SK-N-SH (cell line): ENCODE measurements around the gene LRTM1. TPM values are rescaled to one million over a fixed set of nuclear protein-coding genes. Genes with fewer than 3 reads are reported as not detected.

ENCODE experiments used
- CTCF ChIA-PET: fragments of 300-600, 350-600 bp; formaldehyde crosslinking; extraction: SDS; loops from one replicate; lab custom pipeline; 2021; lab: Yijun Ruan, JAX
- POLR2A ChIA-PET: fragments of 350-600 bp; sonication (Branson Sonifier 250); formaldehyde crosslinking; extraction: SDS; loops from one replicate; lab custom pipeline; 2020; ENCODE audit warnings: antibody characterized with exemption, inconsistent platforms; lab: Yijun Ruan, JAX
- DNase-seq: peaks from one replicate; pipeline ENCODE4 v3.0.0; 2012
- H2AFZ ChIP-seq: fragments of 200-600 bp; sonication (generic); 2 replicates; pipeline ENCODE4 v1.8.1; 2016; ENCODE audit warnings: antibody characterized with exemption, mild to moderate bottlenecking, low read depth
- H3F3A ChIP-seq: fragments of 200-600 bp; sonication (generic); replicated peaks from 2 replicates; pipeline ENCODE3; 2016; ENCODE audit warnings: antibody characterized with exemption, mild to moderate bottlenecking; ENCODE audit not compliant: insufficient read depth
- H3K27ac ChIP-seq, 2 experiments: fragments of 200-500 bp in 1 of 2; fragments of 200-600 bp in 1 of 2; sonication (Bioruptor generic) in 1 of 2; sonication (generic), shearing (Covaris generic) in 1 of 2; 2 replicates each; pipeline versions ENCODE4 v1.5.1 to v1.6.1; 2014 to 2016; ENCODE audit warnings: low read depth in 2 of 2, inconsistent platforms in 1 of 2, low read length in 1 of 2, mild to moderate bottlenecking in 1 of 2, mixed read lengths in 1 of 2
- H3K27me3 ChIP-seq: fragments of 200-600 bp; sonication (generic), shearing (Covaris generic); 2 replicates; pipeline ENCODE4 v1.6.1; 2016; ENCODE audit warnings: mixed run types; ENCODE audit not compliant: insufficient read depth
- H3K36me3 ChIP-seq, 2 experiments: fragments of 200-500 bp in 1 of 2; fragments of 200-600 bp in 1 of 2; sonication (Bioruptor generic) in 1 of 2; sonication (generic) in 1 of 2; replicated peaks in 1 of 2; 2 replicates each; pipeline versions ENCODE3 to v1.5.1; 2014 to 2016; ENCODE audit warnings: low read length in 1 of 2, mild to moderate bottlenecking in 1 of 2; ENCODE audit not compliant: insufficient read depth in 2 of 2, control insufficient read depth in 1 of 2
- H3K4me1 ChIP-seq, 2 experiments: fragments of 200-500 bp in 1 of 2; fragments of 200-600 bp in 1 of 2; sonication (Bioruptor generic) in 1 of 2; sonication (generic), shearing (Covaris generic) in 1 of 2; 2 replicates each; pipeline versions ENCODE4 v1.5.1 to v1.6.1; 2014 to 2016; ENCODE audit warnings: low read depth in 1 of 2, low read length in 1 of 2, mixed run types in 1 of 2; ENCODE audit not compliant: insufficient read depth in 2 of 2, control insufficient read depth in 1 of 2
- H3K4me2 ChIP-seq: fragments of 200-600 bp; sonication (generic), shearing (Covaris generic); 2 replicates; pipeline ENCODE4 v1.6.1; 2017; ENCODE audit warnings: mixed run types
- H3K4me3 ChIP-seq, 2 experiments: fragments of 200-500 bp in 1 of 2; fragments of 200-600 bp in 1 of 2; sonication (Bioruptor generic) in 1 of 2; sonication (generic), shearing (Covaris generic) in 1 of 2; 2 replicates each; pipeline versions ENCODE4 v1.5.1 to v1.8.1; 2014 to 2016; ENCODE audit warnings: low read depth in 2 of 2, inconsistent platforms in 1 of 2, low read length in 1 of 2, mild to moderate bottlenecking in 1 of 2, mixed read lengths in 1 of 2, moderate library complexity in 1 of 2
- H3K79me2 ChIP-seq: fragments of 200-600 bp; sonication (generic); 2 replicates; pipeline ENCODE4 v1.8.1; 2017; ENCODE audit warnings: mild to moderate bottlenecking; ENCODE audit not compliant: insufficient read depth
- H3K9ac ChIP-seq: fragments of 200-600 bp; sonication (generic); 2 replicates; pipeline ENCODE4 v1.6.1; 2017; ENCODE audit warnings: mixed run types
- H3K9me2 ChIP-seq: fragments of 200-600 bp; sonication (generic); 2 replicates; pipeline ENCODE4 v1.6.1; 2017; ENCODE audit warnings: mixed run types
- H3K9me3 ChIP-seq: fragments of 200-600 bp; sonication (generic); 2 replicates; pipeline ENCODE4 v1.6.1; 2017; ENCODE audit warnings: mixed run types, mild to moderate bottlenecking, moderate library complexity
- H4K20me1 ChIP-seq: fragments of 200-600 bp; sonication (generic); 2 replicates; pipeline ENCODE4 v1.6.1; 2017; ENCODE audit warnings: mild to moderate bottlenecking, mixed run types; ENCODE audit not compliant: insufficient read depth
- CHD2 ChIP-seq: fragments of 150-350 bp; IDR thresholded peaks from 2 replicates; pipeline ENCODE4 v1.6.1; 2018; ENCODE audit warnings: low read length; ENCODE audit not compliant: partially characterized antibody
- EP300 ChIP-seq, 2 experiments: IDR thresholded peaks; 2 replicates each; pipeline versions ENCODE4 v1.4.0 to v1.6.1; 2012; ENCODE audit warnings: borderline replicate concordance in 1 of 2, low read depth in 1 of 2, low read length in 1 of 2
- FOSL2 ChIP-seq: IDR thresholded peaks from 2 replicates; pipeline ENCODE4 v1.4.0; 2012; ENCODE audit warnings: low read depth, mild to moderate bottlenecking, moderate library complexity, borderline replicate concordance
- FOXM1 ChIP-seq: IDR thresholded peaks from 2 replicates; pipeline ENCODE4 v1.4.0; 2012; ENCODE audit warnings: low read depth, mild to moderate bottlenecking
- GABPA ChIP-seq: IDR thresholded peaks from 2 replicates; pipeline ENCODE4 v1.4.0; 2012; ENCODE audit warnings: low read depth, mild to moderate bottlenecking
- MEF2A ChIP-seq: IDR thresholded peaks from 2 replicates; pipeline ENCODE4 v1.4.0; 2012; ENCODE audit warnings: low read depth, borderline replicate concordance
- MXI1 ChIP-seq: IDR thresholded peaks from 2 replicates; pipeline ENCODE4 v1.6.1; 2012; ENCODE audit warnings: mild to moderate bottlenecking, low read depth, low read length, improper control_type of control experiment
- NRF1 ChIP-seq: IDR thresholded peaks from 2 replicates; pipeline ENCODE4 v1.6.1; 2012; ENCODE audit warnings: low read depth, mild to moderate bottlenecking, low read length
- POLR2AphosphoS5 ChIP-seq: IDR thresholded peaks from 2 replicates; pipeline ENCODE4 v1.6.1; 2012; ENCODE audit warnings: low read depth, low read length
- RAD21 ChIP-seq: IDR thresholded peaks from 2 replicates; pipeline ENCODE4 v1.6.1; 2012; ENCODE audit warnings: mild to moderate bottlenecking, low read length
- RCOR1 ChIP-seq: fragments of 150-350 bp; IDR thresholded peaks from 2 replicates; pipeline ENCODE4 v1.6.1; 2017; ENCODE audit warnings: antibody characterized with exemption, low read length
- YY1 ChIP-seq: IDR thresholded peaks from 2 replicates; pipeline ENCODE4 v1.4.0; 2012; ENCODE audit warnings: low read depth, mild to moderate bottlenecking
- WGBS: methylation state at CpG from one replicate; pipeline ENCODE4 v1.1.6; 2017; ENCODE audit warnings: low lambda C conversion rate; 5-methylcytosine and 5-hydroxymethylcytosine counted together
- polyA plus RNA-seq, 3 experiments: library from polyadenylated mRNA; depleted of rRNA; stranded (reverse); fragments of >200 nt; gene quantifications; 2 replicates each; pipeline ENCODE4 v1.2.3, GENCODE V29; 2012
- TF ChIP-seq, protein P1 (sequence below): IDR thresholded peaks from 2 replicates; pipeline ENCODE4 v1.4.0; 2012; ENCODE audit warnings: low read depth, borderline replicate concordance
- TF ChIP-seq, protein P2 (sequence below): IDR thresholded peaks from 2 replicates; pipeline ENCODE4 v1.4.0; 2012; ENCODE audit warnings: low read depth, borderline replicate concordance
- TF ChIP-seq, protein P3 (sequence below): fragments of 200-600 bp; sonication (generic); IDR thresholded peaks from 2 replicates; pipeline ENCODE4 v1.6.1; 2017; ENCODE audit warnings: antibody characterized with exemption, mild to moderate bottlenecking, moderate library complexity
- TF ChIP-seq, protein P4 (sequence below): IDR thresholded peaks from 2 replicates; pipeline ENCODE4; 2012

LRTM1 gene
- 0.03 TPM in 1 of 2 replicates, not detected in the other for polyA plus RNA-seq (2012; rRNA removed)
- not detected in 2 replicates for polyA plus RNA-seq (2012; cell fraction: cytosol; rRNA removed)
- not detected in 2 replicates for polyA plus RNA-seq (2012; cell fraction: nucleus; rRNA removed)

DNA sequence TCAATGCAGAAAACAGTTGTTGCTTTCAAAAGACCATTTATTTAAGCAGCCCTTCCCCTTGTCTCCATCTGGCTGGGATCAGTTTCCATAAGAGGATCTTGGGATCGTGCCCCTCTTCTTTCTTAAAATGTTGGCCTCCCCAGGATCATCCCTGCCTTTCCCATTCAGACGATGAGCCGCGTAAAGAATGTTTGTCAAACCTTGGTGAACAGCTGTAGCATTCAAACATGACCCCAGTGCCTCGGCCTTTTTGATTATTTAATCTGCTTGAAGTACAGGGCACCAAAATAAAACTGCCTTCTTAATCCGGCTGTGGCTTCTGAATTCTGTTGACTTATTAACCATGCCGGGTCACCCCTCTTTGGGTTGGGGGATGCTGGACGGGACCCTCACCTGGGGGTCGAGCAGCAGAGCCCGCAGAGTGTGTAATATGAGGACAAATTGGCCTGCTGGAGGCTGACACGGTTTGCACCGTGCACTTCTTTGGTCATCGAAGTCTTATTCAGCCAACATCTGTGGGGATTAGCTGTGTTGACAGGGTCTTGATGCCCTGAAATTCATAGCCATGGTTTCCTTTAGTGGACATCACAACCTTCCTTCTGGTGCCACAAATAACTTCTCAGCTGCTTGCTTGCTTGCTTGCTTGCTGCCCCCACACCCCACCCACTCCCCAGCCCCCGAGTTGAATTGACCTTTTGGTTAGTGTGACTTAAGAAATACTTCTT lies at the start of gene LRTM1:
TSS of gene LRTM1 (minus strand) at position 14 of the 725 bp plus-strand sequence. CDS start 148 bp downstream, outside the sequence.
- POLR2A ChIA-PET: no interaction called here
- no peaks in the 10 kb centered on the region for H3K27me3 ChIP-seq
- no peak within 1 kb of the TSS for H3K9ac ChIP-seq
- H3K79me2 ChIP-seq: no peaks in the 10 kb centered on the region
- no peak for DNase-seq
- no peak within 1 kb of the TSS for H3K4me3 ChIP-seq
- H3K9me3 ChIP-seq: no peaks in the 10 kb centered on the region
- 74% methylated on average over 13 of the region's 14 CpGs for WGBS
- H2AFZ ChIP-seq: no peak within 1 kb of the TSS
- H3K36me3 ChIP-seq: no peaks in the 10 kb centered on the region
- no peaks in the 10 kb centered on the region for H4K20me1 ChIP-seq
- H3K4me2 ChIP-seq: no peak within 1 kb of the TSS
- CTCF ChIA-PET: interaction anchor here (0.5 to 0.6 kb wide), 2 partner anchors 90 to 1973 kb away, joined by 3 read pairs; no protein-coding TSS in a partner anchor
- peaks cover 0 to 4% of the 10 kb centered on the region in 2 experiments; a peak in 2 of 4 replicates for H3K4me1 ChIP-seq
- no peak for TF ChIP-seq FOSL2
- no peak for TF ChIP-seq FOXM1
- TF ChIP-seq RAD21: no peak
- TF ChIP-seq NRF1: no peak
- TF ChIP-seq, protein P1, sequence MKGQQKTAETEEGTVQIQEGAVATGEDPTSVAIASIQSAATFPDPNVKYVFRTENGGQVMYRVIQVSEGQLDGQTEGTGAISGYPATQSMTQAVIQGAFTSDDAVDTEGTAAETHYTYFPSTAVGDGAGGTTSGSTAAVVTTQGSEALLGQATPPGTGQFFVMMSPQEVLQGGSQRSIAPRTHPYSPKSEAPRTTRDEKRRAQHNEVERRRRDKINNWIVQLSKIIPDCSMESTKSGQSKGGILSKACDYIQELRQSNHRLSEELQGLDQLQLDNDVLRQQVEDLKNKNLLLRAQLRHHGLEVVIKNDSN: no peak
- TF ChIP-seq GABPA: no peak
- TF ChIP-seq, protein P2, sequence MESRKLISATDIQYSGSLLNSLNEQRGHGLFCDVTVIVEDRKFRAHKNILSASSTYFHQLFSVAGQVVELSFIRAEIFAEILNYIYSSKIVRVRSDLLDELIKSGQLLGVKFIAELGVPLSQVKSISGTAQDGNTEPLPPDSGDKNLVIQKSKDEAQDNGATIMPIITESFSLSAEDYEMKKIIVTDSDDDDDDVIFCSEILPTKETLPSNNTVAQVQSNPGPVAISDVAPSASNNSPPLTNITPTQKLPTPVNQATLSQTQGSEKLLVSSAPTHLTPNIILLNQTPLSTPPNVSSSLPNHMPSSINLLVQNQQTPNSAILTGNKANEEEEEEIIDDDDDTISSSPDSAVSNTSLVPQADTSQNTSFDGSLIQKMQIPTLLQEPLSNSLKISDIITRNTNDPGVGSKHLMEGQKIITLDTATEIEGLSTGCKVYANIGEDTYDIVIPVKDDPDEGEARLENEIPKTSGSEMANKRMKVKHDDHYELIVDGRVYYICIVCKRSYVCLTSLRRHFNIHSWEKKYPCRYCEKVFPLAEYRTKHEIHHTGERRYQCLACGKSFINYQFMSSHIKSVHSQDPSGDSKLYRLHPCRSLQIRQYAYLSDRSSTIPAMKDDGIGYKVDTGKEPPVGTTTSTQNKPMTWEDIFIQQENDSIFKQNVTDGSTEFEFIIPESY: no peak
- TF ChIP-seq RCOR1: no peak
- no peak for TF ChIP-seq EP300 (IDR thresholded peaks at IDR 0.05; ENCODE audit: borderline replicate concordance in 1 of 2, low read depth in 1 of 2, low read length in 1 of 2)
- TF ChIP-seq MEF2A: no peak
- no peak for TF ChIP-seq YY1
- TF ChIP-seq, protein P3, sequence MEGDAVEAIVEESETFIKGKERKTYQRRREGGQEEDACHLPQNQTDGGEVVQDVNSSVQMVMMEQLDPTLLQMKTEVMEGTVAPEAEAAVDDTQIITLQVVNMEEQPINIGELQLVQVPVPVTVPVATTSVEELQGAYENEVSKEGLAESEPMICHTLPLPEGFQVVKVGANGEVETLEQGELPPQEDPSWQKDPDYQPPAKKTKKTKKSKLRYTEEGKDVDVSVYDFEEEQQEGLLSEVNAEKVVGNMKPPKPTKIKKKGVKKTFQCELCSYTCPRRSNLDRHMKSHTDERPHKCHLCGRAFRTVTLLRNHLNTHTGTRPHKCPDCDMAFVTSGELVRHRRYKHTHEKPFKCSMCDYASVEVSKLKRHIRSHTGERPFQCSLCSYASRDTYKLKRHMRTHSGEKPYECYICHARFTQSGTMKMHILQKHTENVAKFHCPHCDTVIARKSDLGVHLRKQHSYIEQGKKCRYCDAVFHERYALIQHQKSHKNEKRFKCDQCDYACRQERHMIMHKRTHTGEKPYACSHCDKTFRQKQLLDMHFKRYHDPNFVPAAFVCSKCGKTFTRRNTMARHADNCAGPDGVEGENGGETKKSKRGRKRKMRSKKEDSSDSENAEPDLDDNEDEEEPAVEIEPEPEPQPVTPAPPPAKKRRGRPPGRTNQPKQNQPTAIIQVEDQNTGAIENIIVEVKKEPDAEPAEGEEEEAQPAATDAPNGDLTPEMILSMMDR: no peak
- TF ChIP-seq POLR2AphosphoS5: no peak
- TF ChIP-seq MXI1: no peak
- no peak for TF ChIP-seq CHD2
- TF ChIP-seq, protein P4, sequence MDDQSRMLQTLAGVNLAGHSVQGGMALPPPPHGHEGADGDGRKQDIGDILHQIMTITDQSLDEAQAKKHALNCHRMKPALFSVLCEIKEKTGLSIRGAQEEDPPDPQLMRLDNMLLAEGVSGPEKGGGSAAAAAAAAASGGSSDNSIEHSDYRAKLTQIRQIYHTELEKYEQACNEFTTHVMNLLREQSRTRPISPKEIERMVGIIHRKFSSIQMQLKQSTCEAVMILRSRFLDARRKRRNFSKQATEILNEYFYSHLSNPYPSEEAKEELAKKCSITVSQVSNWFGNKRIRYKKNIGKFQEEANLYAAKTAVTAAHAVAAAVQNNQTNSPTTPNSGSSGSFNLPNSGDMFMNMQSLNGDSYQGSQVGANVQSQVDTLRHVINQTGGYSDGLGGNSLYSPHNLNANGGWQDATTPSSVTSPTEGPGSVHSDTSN: no peak
- no peaks in the 10 kb centered on the region for H3F3A ChIP-seq
- no peaks in the 10 kb centered on the region for H3K9me2 ChIP-seq
- no peak within 1 kb of the TSS for H3K27ac ChIP-seq
